Effector memory CD8-positive, alpha-beta T cell (primary cell): ENCODE measurements around the gene PPP3CA.
"Not testable (repeated sequence)": the region's sequence is repeated elsewhere in the genome, so short reads cannot be mapped to it uniquely, and the experiment has no call there.

ENCODE experiments used
- ATAC-seq: fragments of 150-1000 bp; cut with Tn5 transposase; replicated peaks from 2 replicates; pipeline ENCODE4 v1.10.0; 2021; ENCODE audit warnings: mild to moderate bottlenecking, moderate library complexity
- DNase-seq, 3 experiments: peaks; one replicate each; pipeline ENCODE4 v3.0.0; 2021
- H3K27ac Mint-ChIP-seq, 2 donors: one replicate each; pipeline ENCODE4 v1.8.0; 2022; ENCODE audit warnings: mild to moderate bottlenecking in 2 of 2, mixed read lengths in 2 of 2, moderate library complexity in 2 of 2
- H3K27me3 Mint-ChIP-seq, 2 donors: one replicate each; pipeline ENCODE4 v1.8.0; 2022; ENCODE audit warnings: mixed read lengths in 2 of 2
- H3K36me3 Mint-ChIP-seq: one replicate; pipeline ENCODE4 v1.8.0; 2022; ENCODE audit warnings: mild to moderate bottlenecking, moderate library complexity, mixed read lengths; ENCODE audit not compliant: insufficient read depth
- H3K4me1 Mint-ChIP-seq, 2 donors: one replicate each; pipeline ENCODE4 v1.8.0; 2022; ENCODE audit warnings: low read depth in 2 of 2, mixed read lengths in 2 of 2
- H3K4me3 Mint-ChIP-seq, 2 donors: one replicate each; pipeline ENCODE4 v1.8.0; 2022; ENCODE audit warnings: mild to moderate bottlenecking in 2 of 2, mixed read lengths in 2 of 2, moderate library complexity in 2 of 2
- H3K9me3 Mint-ChIP-seq, 2 donors: one replicate each; pipeline ENCODE4 v1.8.0; 2022; ENCODE audit warnings: mixed read lengths in 2 of 2

The PPP3CA gene

DNA sequence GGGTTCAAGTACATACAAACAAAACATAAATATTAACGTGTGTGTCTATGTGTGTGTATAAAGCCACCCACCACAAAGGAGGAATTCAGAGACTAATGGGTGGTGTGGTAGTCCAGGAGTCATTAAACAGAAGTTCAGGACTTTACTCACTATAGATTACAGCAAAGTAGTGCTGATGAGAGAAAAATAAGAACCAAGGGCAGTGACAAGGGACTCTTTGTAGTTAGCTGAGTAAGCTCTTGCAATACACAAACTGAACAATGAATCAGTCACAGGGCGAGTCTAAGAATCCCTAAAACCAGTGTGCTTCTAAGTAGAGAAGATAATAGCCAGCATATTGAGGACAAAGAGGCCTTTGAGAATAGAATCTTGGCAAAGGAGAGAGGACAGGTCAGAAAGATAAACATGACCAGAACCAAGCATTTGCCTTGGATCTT is 232.4 kb downstream of the PPP3CA start:
- no peak for ATAC-seq
- Mint-ChIP-seq H3K9me3 (no peaks in the 10 kb centered on the region), H3K27me3 (no peaks in the 10 kb centered on the region), H3K36me3 (no peaks in the 10 kb centered on the region), H3K4me1 (peaks cover 11 to 13% of the 10 kb centered on the region in 2 donors), H3K4me3 (no peak overlapping the region), H3K27ac (no peak overlapping the region)
- no peak for DNase-seq

DNA sequence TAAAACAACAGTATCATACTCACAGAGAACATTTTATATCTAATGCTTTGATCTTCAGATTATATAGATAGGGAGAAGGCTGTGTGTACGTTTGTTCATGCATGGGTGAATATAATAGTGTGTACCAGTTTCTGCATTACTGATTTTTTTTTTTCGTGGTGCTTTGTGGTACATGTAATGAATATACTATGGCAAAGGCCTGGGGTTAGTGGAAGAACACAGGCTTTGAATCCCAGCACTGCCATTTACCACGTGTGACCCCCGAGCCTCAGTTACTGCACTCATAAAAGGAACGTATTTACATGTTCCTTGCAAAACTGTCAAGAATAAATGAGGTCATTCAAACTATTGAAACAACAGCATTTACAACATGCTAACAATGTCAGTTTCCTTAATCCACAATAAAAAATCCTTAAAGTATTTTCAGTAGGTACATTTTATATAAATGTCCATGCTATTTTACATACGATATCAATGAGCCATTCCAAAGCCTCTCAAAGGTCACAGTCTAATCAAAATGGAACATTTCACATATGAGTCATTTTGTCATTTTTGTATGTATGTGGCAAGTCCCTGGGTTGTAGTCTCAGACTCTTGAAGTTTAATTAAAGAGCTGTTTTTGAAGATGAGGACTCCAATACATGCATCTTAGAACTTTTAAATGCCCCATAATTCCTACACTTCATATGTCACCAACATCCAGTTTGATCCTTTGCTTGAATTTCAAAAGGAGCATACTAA is 242.8 kb downstream of the PPP3CA start:
- ATAC-seq (no peak), DNase-seq (no peak)
- Mint-ChIP-seq H3K27ac (peak overlapping the region; percentile 71 to 82), H3K4me3 (peak overlapping the region in 1 of 2 donors; percentile 37), H3K27me3 (no peaks in the 10 kb centered on the region), H3K36me3 (peaks cover 11% of the 10 kb centered on the region), H3K9me3 (no peaks in the 10 kb centered on the region), H3K4me1 (peaks cover 20 to 27% of the 10 kb centered on the region in 2 donors)

DNA sequence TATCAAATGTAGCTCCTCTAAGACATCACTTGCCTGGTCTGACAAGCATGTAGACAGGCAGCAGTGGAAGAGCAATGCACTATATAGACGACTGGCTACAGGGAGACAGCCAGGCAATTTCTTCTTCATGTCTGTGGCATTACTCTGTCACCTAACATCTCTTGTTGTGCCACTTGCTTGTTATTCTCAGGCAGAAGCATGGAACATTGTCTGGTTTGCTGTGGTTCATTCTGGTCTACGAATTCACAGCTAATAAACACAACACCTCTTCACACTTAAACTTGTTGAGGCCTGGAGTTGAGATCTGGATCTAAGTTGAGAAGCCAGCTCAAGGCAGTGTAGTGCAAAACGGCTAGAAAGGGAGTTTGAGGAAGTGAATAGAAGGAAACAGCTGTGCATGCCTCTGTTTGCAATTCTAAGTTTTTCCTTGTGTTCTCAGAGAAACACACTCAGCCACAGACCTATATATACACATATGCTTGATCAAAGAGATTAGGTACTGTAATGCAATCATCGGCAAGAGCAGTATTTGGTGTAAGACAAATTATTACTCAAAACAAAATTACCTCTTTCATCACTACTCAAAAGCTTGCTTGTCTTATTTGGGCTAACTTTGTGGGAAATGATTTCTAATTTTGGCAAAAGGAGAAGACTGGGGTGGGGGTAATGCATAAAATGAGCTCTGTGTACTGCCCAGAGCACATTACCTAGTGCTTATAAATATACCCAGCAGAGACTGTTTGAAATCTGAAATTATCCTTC is 243.8 kb downstream of the PPP3CA start:
- DNase-seq (no peak), ATAC-seq (peak; percentile 71)
- Mint-ChIP-seq H3K9me3 (no peaks in the 10 kb centered on the region), H3K36me3 (peaks cover 10% of the 10 kb centered on the region), H3K4me3 (peak overlapping the region in 1 of 2 donors; percentile 45), H3K27me3 (no peaks in the 10 kb centered on the region), H3K27ac (peak overlapping the region; percentile 26 to 82), H3K4me1 (peaks cover 20 to 27% of the 10 kb centered on the region in 2 donors)

DNA sequence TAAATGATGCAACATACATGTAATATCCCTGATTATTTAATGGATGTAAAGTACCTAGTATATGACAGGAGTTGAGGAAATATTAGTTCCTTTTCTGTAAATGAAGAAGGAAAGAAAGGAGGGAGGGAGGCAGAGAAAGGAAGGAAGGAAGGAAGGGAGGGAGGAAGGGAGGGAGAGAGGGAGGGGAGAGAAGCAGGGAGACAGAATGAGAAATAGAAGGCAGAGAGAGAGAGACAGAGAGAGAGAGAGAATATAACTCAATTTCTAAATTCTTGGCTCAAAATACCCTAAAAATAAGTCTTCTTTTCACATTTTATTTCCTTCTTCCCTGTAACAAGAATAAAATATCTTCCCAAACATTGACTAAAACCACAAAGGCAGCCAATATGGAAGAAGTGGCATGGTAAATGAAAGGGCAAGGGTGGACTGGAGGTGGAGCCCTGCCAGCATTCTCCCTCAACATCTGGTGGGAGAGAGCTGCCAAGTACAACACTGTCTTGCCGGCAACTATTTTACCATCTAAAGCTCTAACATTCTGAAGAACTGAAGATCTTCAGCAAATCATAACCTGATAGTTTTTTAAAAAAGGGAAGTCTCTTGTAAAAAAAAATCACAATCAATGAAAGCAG is 245.1 kb downstream of the PPP3CA start:
- no peak overlapping the region for H3K27ac Mint-ChIP-seq
- no peak overlapping the region for H3K4me3 Mint-ChIP-seq
- H3K4me1 Mint-ChIP-seq: peaks cover 20 to 26% of the 10 kb centered on the region in 2 donors
- no peaks in the 10 kb centered on the region for H3K27me3 Mint-ChIP-seq
- ATAC-seq (no peak), DNase-seq (no peak)
- peaks cover 10% of the 10 kb centered on the region for H3K36me3 Mint-ChIP-seq
- no peaks in the 10 kb centered on the region for H3K9me3 Mint-ChIP-seq

DNA sequence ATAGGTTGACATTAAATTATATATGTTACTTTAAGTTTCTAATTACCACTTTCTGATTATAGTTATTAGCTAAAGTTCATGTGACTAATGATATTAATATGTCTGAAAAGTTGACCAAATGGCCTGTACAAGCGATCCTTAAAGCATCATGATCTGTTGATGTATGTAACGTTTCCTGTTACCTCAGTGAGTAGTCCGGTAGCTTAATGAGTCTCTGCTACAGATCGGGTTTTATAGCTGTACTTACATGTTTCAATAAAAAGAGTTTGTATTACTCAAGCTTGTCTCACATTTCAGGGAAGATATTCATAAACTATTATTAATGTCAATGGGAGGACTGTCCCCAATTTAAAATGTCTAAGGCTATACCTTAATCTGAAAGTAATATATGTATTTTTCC is 246.3 kb downstream of the PPP3CA start:
- no peaks in the 10 kb centered on the region for H3K27me3 Mint-ChIP-seq
- H3K36me3 Mint-ChIP-seq: peaks cover 10% of the 10 kb centered on the region
- peak overlapping the region in 1 of 2 donors; percentile 41 for H3K27ac Mint-ChIP-seq
- no peaks in the 10 kb centered on the region for H3K9me3 Mint-ChIP-seq
- no peak for ATAC-seq
- DNase-seq: no peak
- H3K4me1 Mint-ChIP-seq: peaks cover 19 to 25% of the 10 kb centered on the region in 2 donors
- no peak overlapping the region for H3K4me3 Mint-ChIP-seq

DNA sequence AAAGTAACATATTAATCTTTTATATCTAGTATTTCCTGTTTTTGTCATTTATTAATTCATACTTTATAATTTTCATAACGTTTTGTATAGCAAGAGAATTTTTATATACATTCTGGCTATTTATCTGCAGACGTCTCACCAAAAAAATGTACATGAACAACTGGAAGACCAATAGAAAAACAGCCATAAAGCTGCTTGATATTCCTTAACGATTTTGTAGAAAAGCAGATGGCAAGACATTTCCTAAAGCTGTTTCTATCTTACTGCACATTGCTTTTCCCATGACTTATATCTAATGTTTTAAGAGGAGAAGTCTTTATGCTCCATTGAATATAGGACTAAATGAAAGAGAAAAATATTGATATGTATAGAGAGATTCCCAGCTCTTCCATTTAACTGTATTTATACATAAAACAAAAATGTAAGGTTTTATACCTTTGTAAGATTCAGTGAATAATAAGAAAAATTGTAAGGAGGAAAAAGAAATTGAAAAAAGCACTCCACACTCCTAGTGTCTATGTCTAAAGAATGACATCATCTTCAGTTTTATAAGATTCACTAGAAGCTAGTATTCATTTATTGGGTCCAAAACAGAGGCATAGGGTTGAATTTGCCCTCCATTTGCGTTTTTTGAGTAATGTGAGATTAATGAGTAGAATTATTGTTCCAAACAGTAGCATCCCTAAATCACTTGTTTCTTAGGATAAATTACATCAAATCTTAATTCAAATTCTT is 248.5 kb downstream of the PPP3CA start:
- Mint-ChIP-seq H3K27ac (no peak overlapping the region), H3K4me3 (no peak overlapping the region), H3K9me3 (no peaks in the 10 kb centered on the region), H3K4me1 (peaks cover 9 to 11% of the 10 kb centered on the region in 2 donors), H3K36me3 (peaks cover 6% of the 10 kb centered on the region), H3K27me3 (no peaks in the 10 kb centered on the region)
- ATAC-seq (no peak), DNase-seq (no peak)

DNA sequence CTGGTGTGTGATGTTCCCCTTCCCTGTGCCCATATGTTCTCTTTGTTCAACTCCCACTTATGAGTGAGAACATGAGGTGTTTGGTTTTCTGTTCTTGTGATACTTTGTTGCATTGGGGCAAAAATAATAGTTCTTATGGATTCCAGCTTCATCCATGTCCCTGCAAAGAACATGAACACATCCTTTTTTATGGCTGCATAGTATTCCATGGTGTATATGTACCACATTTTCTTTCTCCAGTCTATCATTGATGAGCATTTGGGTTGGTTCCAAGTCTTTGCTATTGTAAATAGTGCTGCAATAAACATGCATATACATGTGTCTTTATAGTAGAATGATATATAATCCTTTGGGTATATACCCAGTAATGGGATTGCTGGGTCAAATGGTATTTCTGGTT is 254.7 kb downstream of the PPP3CA start:
- peaks cover 5 to 10% of the 10 kb centered on the region in 2 donors for H3K4me1 Mint-ChIP-seq
- ATAC-seq, H3K27me3 Mint-ChIP-seq, DNase-seq, H3K9me3 Mint-ChIP-seq, H3K4me3 Mint-ChIP-seq: not testable (repeated sequence)
- H3K36me3 Mint-ChIP-seq: peaks cover 11% of the 10 kb centered on the region
- H3K27ac Mint-ChIP-seq: peak overlapping the region in 1 of 2 donors; percentile 23

DNA sequence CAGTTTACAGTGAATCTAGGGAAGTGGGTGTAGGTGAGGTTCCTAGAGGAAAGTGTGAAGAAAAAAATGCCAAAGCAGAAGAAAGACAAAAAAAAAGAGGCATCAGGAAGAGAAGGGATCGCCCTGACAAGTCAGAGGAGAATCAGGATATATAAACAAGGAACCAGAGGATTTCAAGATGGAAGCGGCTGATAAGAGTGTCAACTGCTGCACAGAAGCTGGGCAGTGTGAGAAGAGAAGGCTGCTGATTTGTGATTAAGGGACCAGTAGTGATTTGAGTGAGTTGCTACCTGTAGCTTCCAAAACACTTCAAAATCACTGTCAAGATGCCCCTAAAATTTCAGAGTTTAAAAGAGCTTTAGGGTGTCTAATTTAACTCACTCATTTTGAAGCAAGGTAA is 258.2 kb downstream of the PPP3CA start:
- Mint-ChIP-seq H3K4me1 (peaks cover 5 to 18% of the 10 kb centered on the region in 2 donors), H3K27ac (no peak overlapping the region), H3K27me3 (no peaks in the 10 kb centered on the region), H3K36me3 (peaks cover 11% of the 10 kb centered on the region), H3K4me3 (no peak overlapping the region), H3K9me3 (no peaks in the 10 kb centered on the region)
- DNase-seq (no peak), ATAC-seq (no peak)

DNA sequence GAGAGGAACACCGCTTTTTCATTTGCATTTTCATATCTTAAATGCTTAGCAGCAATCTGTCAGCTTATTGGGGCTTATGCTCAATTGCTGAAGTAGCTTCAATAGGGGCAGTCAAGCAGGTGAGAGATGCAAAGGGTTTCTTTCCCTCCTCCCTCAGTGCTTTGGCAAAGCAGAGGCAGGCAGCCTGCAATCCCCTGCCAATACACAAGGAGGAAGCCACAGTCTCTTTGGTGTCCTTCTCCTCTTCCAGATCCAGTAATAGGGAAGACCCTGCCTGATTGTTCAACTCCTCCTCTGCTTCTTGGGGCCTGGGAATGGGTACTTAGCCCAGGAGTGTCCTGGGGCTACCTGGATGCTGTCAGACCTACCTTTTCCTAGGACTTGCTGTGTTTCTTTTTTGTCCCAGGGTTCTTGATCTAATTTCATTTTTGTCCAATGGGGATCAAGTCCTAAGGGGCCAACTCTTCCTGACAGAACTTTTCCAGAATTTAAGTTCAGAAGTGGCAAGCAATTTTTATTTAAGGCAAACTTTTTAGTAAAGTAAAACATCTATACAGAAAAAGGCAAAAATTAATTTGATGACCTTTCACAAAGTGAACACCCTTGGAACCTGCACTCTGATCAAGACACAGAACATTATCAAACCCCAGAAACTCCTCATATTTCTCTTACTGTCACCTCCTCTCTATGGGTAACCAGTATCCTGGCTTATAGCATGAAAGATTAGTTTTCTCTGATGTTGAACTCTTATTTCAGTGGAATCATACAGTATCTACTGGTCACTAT is 260.3 kb downstream of the PPP3CA start:
- H3K4me1 Mint-ChIP-seq: peaks cover 5 to 18% of the 10 kb centered on the region in 2 donors
- no peak overlapping the region for H3K27ac Mint-ChIP-seq
- DNase-seq: no peak
- no peak for ATAC-seq
- no peak overlapping the region for H3K4me3 Mint-ChIP-seq
- no peaks in the 10 kb centered on the region for H3K9me3 Mint-ChIP-seq
- peaks cover 15% of the 10 kb centered on the region for H3K36me3 Mint-ChIP-seq
- H3K27me3 Mint-ChIP-seq: no peaks in the 10 kb centered on the region

DNA sequence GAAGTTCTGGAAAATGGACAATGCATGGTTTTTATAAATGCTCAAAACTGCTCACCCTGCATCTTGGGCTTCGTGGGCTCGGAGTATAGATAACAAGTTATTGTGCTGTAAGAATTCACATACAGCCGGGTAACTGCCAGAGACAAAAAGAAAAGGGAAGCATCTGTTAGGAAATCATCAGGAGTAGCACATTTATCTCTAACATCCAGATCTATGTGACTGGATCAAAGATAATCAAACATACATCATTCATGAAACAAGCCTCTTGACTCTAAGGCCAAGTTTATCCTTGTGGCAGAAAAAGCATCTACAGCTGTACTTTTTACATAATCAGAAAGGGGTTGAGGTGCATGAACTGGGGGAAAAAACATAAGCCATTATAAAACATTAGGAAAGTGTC is 264.2 kb downstream of the PPP3CA start:
- peaks cover 5 to 14% of the 10 kb centered on the region in 2 donors for H3K4me1 Mint-ChIP-seq
- no peaks in the 10 kb centered on the region for H3K9me3 Mint-ChIP-seq
- no peak for ATAC-seq
- no peak overlapping the region for H3K4me3 Mint-ChIP-seq
- DNase-seq: no peak
- H3K36me3 Mint-ChIP-seq: peaks cover 20% of the 10 kb centered on the region
- H3K27me3 Mint-ChIP-seq: no peaks in the 10 kb centered on the region
- H3K27ac Mint-ChIP-seq: no peak overlapping the region

DNA sequence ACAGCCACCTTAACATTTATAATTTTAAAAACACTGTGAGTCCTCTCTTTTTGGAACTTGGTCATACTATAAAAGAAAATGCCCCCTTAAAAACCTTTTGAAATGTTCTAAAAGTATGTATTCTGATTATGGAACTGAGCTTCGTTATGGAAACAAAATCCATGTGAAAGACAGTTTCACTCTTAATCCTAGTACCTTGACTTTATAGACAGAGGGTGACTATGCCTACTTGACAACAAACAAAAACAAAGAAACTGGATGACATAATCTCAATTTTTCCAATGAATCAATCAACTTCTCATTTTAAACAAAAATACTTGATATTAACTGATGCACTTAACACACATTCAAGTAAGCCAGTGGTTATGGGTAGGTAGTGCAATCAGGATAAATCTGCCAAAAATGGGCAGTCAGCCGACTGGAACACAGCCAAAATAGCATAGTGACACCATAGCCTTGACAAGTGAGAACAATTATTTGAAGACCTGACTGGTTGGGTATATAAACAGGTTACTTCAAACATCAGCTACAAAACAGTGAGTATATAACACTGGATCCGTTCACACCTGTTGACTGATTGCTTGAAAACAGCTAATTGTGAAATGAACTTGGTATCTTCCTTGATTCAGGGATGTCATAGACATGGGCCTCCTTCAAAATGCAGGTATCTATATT is 265.5 kb downstream of the PPP3CA start:
- Mint-ChIP-seq H3K27me3 (no peaks in the 10 kb centered on the region), H3K9me3 (no peaks in the 10 kb centered on the region), H3K4me1 (peaks cover 2 to 10% of the 10 kb centered on the region in 2 donors), H3K4me3 (no peak overlapping the region), H3K27ac (no peak overlapping the region), H3K36me3 (peaks cover 16% of the 10 kb centered on the region)
- no peak for ATAC-seq
- no peak for DNase-seq

DNA sequence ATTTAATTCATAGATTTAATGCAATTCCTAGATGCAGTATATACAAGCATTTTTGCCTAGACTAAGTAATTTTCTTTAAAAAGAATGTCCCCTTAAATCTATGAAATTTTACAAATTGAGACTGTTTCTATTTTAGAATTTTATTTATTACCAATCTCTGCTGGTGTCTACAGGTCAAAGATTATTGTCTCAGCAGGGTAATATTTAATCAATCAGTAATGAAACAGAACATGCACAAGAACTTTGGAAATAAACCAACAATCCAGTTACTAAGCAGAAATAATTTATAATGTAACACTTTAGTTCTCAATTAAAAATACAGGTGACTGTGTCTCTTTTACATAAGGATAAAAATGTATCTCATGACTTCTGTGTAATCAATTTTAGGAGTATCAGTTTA is 266.2 kb downstream of the PPP3CA start:
- no peaks in the 10 kb centered on the region for H3K9me3 Mint-ChIP-seq
- ATAC-seq (no peak), DNase-seq (no peak)
- H3K27ac Mint-ChIP-seq: no peak overlapping the region
- no peaks in the 10 kb centered on the region for H3K27me3 Mint-ChIP-seq
- H3K4me3 Mint-ChIP-seq: no peak overlapping the region
- H3K4me1 Mint-ChIP-seq: peaks cover 2 to 10% of the 10 kb centered on the region in 2 donors
- H3K36me3 Mint-ChIP-seq: peaks cover 16% of the 10 kb centered on the region
